Lower leg skin (tissue), 3 donors: ENCODE data around the gene MAD1L1.
"Not testable (repeated sequence)": the region's sequence is repeated elsewhere in the genome, so short reads cannot be mapped to it uniquely, and the experiment has no call there.

Source experiments
- CTCF ChIP-seq, 3 donors: fragments of 450-650 bp; IDR thresholded peaks; one replicate each; pipeline ENCODE4 v1.5.1; 2016; ENCODE audit warnings: antibody characterized with exemption in 3 of 3, mild to moderate bottlenecking in 3 of 3, moderate library complexity in 2 of 3
- POLR2A ChIP-seq, 2 donors: fragments of 450-650 bp; IDR thresholded peaks; one replicate each; pipeline ENCODE4 v1.6.1; 2016 to 2017; ENCODE audit warnings: antibody characterized with exemption in 2 of 2, mild to moderate bottlenecking in 1 of 2, moderate library complexity in 1 of 2

DNA sequence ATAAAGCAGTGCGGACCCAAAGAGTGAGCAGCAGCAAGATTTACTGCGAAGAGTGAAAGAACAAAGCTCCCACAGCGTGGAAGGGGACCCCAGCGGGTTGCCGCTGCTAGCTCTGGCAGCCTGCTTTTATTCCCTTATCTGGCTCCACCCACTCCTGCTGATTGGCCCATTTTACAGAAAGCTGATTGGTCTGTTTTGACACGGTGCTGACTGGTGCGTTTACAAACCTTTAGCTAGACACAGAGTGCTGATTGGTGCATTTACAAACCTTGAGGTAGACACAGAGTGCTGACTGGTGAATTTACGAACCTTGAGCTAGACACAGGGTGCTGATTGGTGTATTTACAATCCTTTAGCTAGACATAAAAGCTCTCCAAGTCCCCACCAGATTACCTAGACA lies 256.2 kb downstream of the MAD1L1 start:
- TF ChIP-seq CTCF, POLR2A (IDR thresholded peaks at IDR 0.05): not testable (repeated sequence)
